H9 (cell line): ENCODE results near the gene LRP10. TPM values are rescaled to one million over a fixed set of nuclear protein-coding genes. Genes with fewer than 3 reads are reported as not detected.
A peak's percentile ranks its signal among the peaks of the same experiment; 100 is the strongest.

Experiments used
- DNase-seq: peaks from one replicate; pipeline ENCODE4 v3.0.0-alpha.2; 2017
- H2AFZ ChIP-seq: one replicate; pipeline ENCODE4 v1.6.1; 2013; ENCODE audit warnings: mild to moderate bottlenecking, low read length, control low read depth, moderate library complexity
- H2AK5ac ChIP-seq: 2 replicates; pipeline ENCODE4 v1.6.1; 2013; ENCODE audit warnings: low read length, control low read depth, mixed read lengths; ENCODE audit not compliant: insufficient read length
- H2BK120ac ChIP-seq: one replicate; pipeline ENCODE4 v1.6.1; 2013; ENCODE audit warnings: low read depth, mild to moderate bottlenecking, low read length, control low read depth, inconsistent platforms; ENCODE audit not compliant: poor library complexity, severe bottlenecking
- H2BK12ac ChIP-seq: 2 replicates; pipeline ENCODE4 v1.6.1; 2013; ENCODE audit warnings: low read length, control low read depth, mixed read lengths, low read depth; ENCODE audit not compliant: insufficient read length
- H2BK15ac ChIP-seq: 2 replicates; pipeline ENCODE4 v1.6.1; 2013; ENCODE audit warnings: low read depth, low read length, control low read depth
- H2BK20ac ChIP-seq: one replicate; pipeline ENCODE4 v1.6.1; 2013; ENCODE audit warnings: low read depth, mild to moderate bottlenecking, low read length, control low read depth, inconsistent platforms; ENCODE audit not compliant: poor library complexity, severe bottlenecking
- H2BK5ac ChIP-seq: 2 replicates; pipeline ENCODE4 v1.6.1; 2013; ENCODE audit warnings: low read length, control low read depth, mixed read lengths; ENCODE audit not compliant: insufficient read length
- H3K14ac ChIP-seq: 2 replicates; pipeline ENCODE4 v1.6.1; 2013; ENCODE audit warnings: low read length, control low read depth; ENCODE audit not compliant: insufficient read depth
- H3K18ac ChIP-seq: 2 replicates; pipeline ENCODE4 v1.6.1; 2013; ENCODE audit warnings: low read depth, mild to moderate bottlenecking, mixed read lengths, low read length, control low read depth; ENCODE audit not compliant: insufficient read length
- H3K23ac ChIP-seq: 2 replicates; pipeline ENCODE4 v1.6.1; 2013; ENCODE audit warnings: low read length, control low read depth, mixed read lengths, low read depth; ENCODE audit not compliant: insufficient read length
- H3K23me2 ChIP-seq: 2 replicates; pipeline ENCODE4 v1.6.1; 2013; ENCODE audit warnings: low read depth, mild to moderate bottlenecking, mixed read lengths, low read length, control low read depth; ENCODE audit not compliant: insufficient read length, poor library complexity, severe bottlenecking
- H3K27ac ChIP-seq: 2 replicates; pipeline ENCODE4 v1.5.1; 2013; ENCODE audit warnings: low read length, control low read depth, mixed read lengths, low read depth; ENCODE audit not compliant: insufficient read length
- H3K27me3 ChIP-seq: 2 replicates; pipeline ENCODE4 v1.6.1; 2013; ENCODE audit warnings: low read length, control low read depth, inconsistent platforms; ENCODE audit not compliant: insufficient read depth
- H3K4ac ChIP-seq: 2 replicates; pipeline ENCODE4 v1.6.1; 2013; ENCODE audit warnings: low read depth, mild to moderate bottlenecking, control low read depth, inconsistent platforms, low read length, moderate library complexity
- H3K4me1 ChIP-seq: 2 replicates; pipeline ENCODE4 v1.6.1; 2013; ENCODE audit warnings: low read length, control low read depth, inconsistent platforms; ENCODE audit not compliant: insufficient read depth
- H3K4me2 ChIP-seq: 2 replicates; pipeline ENCODE4 v1.6.1; 2013; ENCODE audit warnings: low read length, control low read depth, mixed read lengths; ENCODE audit not compliant: insufficient read length, insufficient read depth
- H3K56ac ChIP-seq: 2 replicates; pipeline ENCODE4 v1.6.1; 2013; ENCODE audit warnings: low read depth, mild to moderate bottlenecking, mixed read lengths, low read length, control low read depth; ENCODE audit not compliant: insufficient read length
- H3K79me1 ChIP-seq: 2 replicates; pipeline ENCODE4 v1.6.1; 2013; ENCODE audit warnings: low read depth, mild to moderate bottlenecking, moderate library complexity, low read length, control low read depth, inconsistent platforms; ENCODE audit not compliant: insufficient read depth, poor library complexity, severe bottlenecking
- H3K79me2 ChIP-seq: 2 replicates; pipeline ENCODE4 v1.6.1; 2013; ENCODE audit warnings: low read length, control low read depth, inconsistent platforms; ENCODE audit not compliant: insufficient read depth
- H3K9ac ChIP-seq: 2 replicates; pipeline ENCODE4 v1.6.1; 2013; ENCODE audit warnings: low read length, control low read depth, mixed read lengths; ENCODE audit not compliant: insufficient read length; ENCODE audit errors: extremely low read depth
- H3K9me3 ChIP-seq: one replicate; pipeline ENCODE4 v1.6.1; 2013; ENCODE audit warnings: low read depth, low read length, inconsistent platforms; ENCODE audit not compliant: control insufficient read depth
- H3T11ph ChIP-seq: one replicate; pipeline ENCODE4 v1.6.1; 2013; ENCODE audit warnings: mild to moderate bottlenecking, low read length, control low read depth, inconsistent platforms
- H4K20me1 ChIP-seq: one replicate; pipeline ENCODE4 v1.6.1; 2013; ENCODE audit not compliant: control insufficient read depth, insufficient read length, insufficient read depth
- H4K5ac ChIP-seq: 2 replicates; pipeline ENCODE4 v1.6.1; 2013; ENCODE audit warnings: low read depth, mild to moderate bottlenecking, mixed read lengths, low read length, control low read depth; ENCODE audit not compliant: insufficient read length
- H4K8ac ChIP-seq: replicated peaks from 2 replicates; pipeline ENCODE4 v1.6.1; 2013; ENCODE audit warnings: low read length, control low read depth, mixed read lengths, low read depth; ENCODE audit not compliant: insufficient read length
- H4K91ac ChIP-seq: 2 replicates; pipeline ENCODE4 v1.6.1; 2013; ENCODE audit warnings: low read depth, mild to moderate bottlenecking, moderate library complexity, mixed read lengths, low read length, control low read depth; ENCODE audit not compliant: insufficient read length
- H3K27ac Mint-ChIP-seq, 3 experiments: 2 replicates in 2 of 3; 3 replicates in 1 of 3; pipeline ENCODE4 v1.8.0; 2020 to 2021; ENCODE audit warnings: mixed read lengths in 3 of 3, mild to moderate bottlenecking in 1 of 3, moderate library complexity in 1 of 3
- H3K27me3 Mint-ChIP-seq: 2 replicates; pipeline ENCODE4 v1.8.0; 2021; ENCODE audit warnings: low read depth, mild to moderate bottlenecking, moderate library complexity, mixed read lengths
- H3K36me3 Mint-ChIP-seq, 3 experiments: 2 replicates in 2 of 3; 3 replicates in 1 of 3; pipeline ENCODE4 v1.8.0; 2020 to 2021; ENCODE audit warnings: low read depth in 3 of 3, mixed read lengths in 3 of 3; ENCODE audit not compliant: insufficient read depth in 1 of 3
- H3K4me1 Mint-ChIP-seq, 2 experiments: 2 replicates each; pipeline ENCODE4 v1.8.0; 2020; ENCODE audit warnings: mixed read lengths in 2 of 2
- H3K4me3 Mint-ChIP-seq, 2 experiments: 2 replicates in 1 of 2; 3 replicates in 1 of 2; pipeline ENCODE4 v1.8.0; 2020 to 2021; ENCODE audit warnings: mild to moderate bottlenecking in 2 of 2, mixed read lengths in 2 of 2, moderate library complexity in 1 of 2
- H3K9me3 Mint-ChIP-seq, 2 experiments: 2 replicates in 1 of 2; 3 replicates in 1 of 2; pipeline ENCODE4 v1.8.0; 2020; ENCODE audit warnings: mild to moderate bottlenecking in 2 of 2, mixed read lengths in 2 of 2, moderate library complexity in 1 of 2
- WGBS: extraction: QIAGEN DNeasy Blood & Tissue Kit; methylation state at CpG from one replicate; pipeline ENCODE4 v1.1.7; 2013; ENCODE audit warnings: missing lambda C conversion rate, low lambda C conversion rate, mixed read lengths; ENCODE audit not compliant: insufficient read length; ENCODE audit errors: extremely low coverage; 5-methylcytosine and 5-hydroxymethylcytosine counted together
- total RNA-seq: library from RNA; stranded (reverse); gene quantifications from 2 replicates; pipeline ENCODE4 v1.2.1, GENCODE V29; 2021
- TF ChIP-seq, protein P1 (sequence below): fragments of 200-600 bp; sonication (generic); conservative IDR thresholded peaks from 3 replicates; pipeline ENCODE4 v1.8.0; 2021; ENCODE audit warnings: antibody characterized with exemption, mild to moderate bottlenecking

The LRP10 gene
- total RNA-seq, 1 experiment from 2014 or later: 13.3 TPM

DNA sequence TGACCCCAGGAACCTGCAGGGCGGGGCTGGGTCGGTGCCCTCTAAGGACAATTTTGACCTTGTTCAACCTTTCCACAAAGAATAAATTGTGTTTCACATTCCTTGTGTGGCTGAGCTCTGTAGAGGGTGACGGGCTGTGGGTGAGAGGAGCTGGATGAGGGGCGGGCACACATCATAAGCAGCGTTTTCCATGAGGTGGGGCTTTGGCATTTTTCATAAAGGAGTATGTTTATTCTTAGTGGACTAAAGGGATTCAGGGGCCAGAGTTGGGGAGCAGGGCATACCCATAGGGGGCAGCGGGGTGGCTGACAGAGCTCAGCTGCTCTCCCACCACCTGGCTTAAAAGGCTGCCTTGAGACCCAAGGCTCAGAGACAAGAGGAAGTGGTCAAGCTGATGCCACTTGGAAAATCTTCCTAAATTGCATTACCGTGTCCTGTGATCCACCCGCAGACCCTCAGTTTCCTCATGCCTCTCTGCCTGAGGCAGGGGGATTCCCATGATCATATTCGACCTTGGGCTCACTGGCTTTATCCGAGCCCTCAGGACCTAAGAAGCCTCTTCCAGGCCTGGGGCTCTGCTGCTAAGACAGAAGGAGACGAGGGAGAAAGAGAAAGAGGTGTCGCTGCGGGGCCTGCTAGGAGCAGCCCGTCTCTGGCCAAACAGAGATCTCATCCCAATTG lies 23.7 kb upstream of the LRP10 start:
- Mint-ChIP-seq H3K4me1 (peaks cover 25 to 30% of the 10 kb centered on the region in 2 experiments), H3K4me3 (no peak overlapping the region), H3K27me3 (no peaks in the 10 kb centered on the region; the same call in 1 of the 2 replicates), H3K36me3 (peaks cover 12 to 37% (median 35%) of the 10 kb centered on the region in 3 experiments), H3K9me3 (no peaks in the 10 kb centered on the region), H3K27ac (peak overlapping the region; percentile 25 to 90 (median 59); a peak in 4 of 7 replicates)
- Histone ChIP-seq H3K23ac (no peak overlapping the region), H2BK120ac (no peak overlapping the region), H2BK12ac (no peak overlapping the region), H4K5ac (no peak overlapping the region), H3T11ph (no peak overlapping the region), H2BK20ac (no peak overlapping the region), H3K9ac (no peak overlapping the region), H4K20me1 (no peaks in the 10 kb centered on the region), H3K18ac (no peak overlapping the region), H4K91ac (no peak overlapping the region), H2AK5ac (no peak overlapping the region), H3K14ac (no peak overlapping the region), H3K27me3 (no peaks in the 10 kb centered on the region), H3K27ac (no peak overlapping the region), H3K4me1 (peaks cover 2% of the 10 kb centered on the region; the same call in 1 of the 2 replicates), H4K8ac (no peak overlapping the region), H2BK5ac (no peak overlapping the region), H2BK15ac (no peak overlapping the region), H2AFZ (no peak overlapping the region), H3K56ac (no peak overlapping the region), H3K4ac (no peak overlapping the region), H3K23me2 (no peaks in the 10 kb centered on the region), H3K79me2 (no peaks in the 10 kb centered on the region), H3K9me3 (no peaks in the 10 kb centered on the region), H3K79me1 (no peaks in the 10 kb centered on the region), H3K4me2 (no peak overlapping the region)
- TF ChIP-seq, protein P1, sequence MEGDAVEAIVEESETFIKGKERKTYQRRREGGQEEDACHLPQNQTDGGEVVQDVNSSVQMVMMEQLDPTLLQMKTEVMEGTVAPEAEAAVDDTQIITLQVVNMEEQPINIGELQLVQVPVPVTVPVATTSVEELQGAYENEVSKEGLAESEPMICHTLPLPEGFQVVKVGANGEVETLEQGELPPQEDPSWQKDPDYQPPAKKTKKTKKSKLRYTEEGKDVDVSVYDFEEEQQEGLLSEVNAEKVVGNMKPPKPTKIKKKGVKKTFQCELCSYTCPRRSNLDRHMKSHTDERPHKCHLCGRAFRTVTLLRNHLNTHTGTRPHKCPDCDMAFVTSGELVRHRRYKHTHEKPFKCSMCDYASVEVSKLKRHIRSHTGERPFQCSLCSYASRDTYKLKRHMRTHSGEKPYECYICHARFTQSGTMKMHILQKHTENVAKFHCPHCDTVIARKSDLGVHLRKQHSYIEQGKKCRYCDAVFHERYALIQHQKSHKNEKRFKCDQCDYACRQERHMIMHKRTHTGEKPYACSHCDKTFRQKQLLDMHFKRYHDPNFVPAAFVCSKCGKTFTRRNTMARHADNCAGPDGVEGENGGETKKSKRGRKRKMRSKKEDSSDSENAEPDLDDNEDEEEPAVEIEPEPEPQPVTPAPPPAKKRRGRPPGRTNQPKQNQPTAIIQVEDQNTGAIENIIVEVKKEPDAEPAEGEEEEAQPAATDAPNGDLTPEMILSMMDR: peak; percentile 41
- DNase-seq: no peak
- WGBS: no CpG with 5 or more reads among the region's 14 CpGs
